Mononuclear cell (primary cell): ENCODE results near the gene SELP. TPM values are rescaled to one million over a fixed set of nuclear protein-coding genes. Genes with fewer than 3 reads are reported as not detected.

ENCODE experiments used
- H3K27me3 ChIP-seq: 2 replicates; pipeline ENCODE4 v1.6.0; 2011; ENCODE audit warnings: low read length, control low read depth; ENCODE audit not compliant: insufficient read depth
- H3K4me1 ChIP-seq: 2 replicates; pipeline ENCODE4 v1.5.1; 2011; ENCODE audit warnings: mild to moderate bottlenecking, low read length, control low read depth; ENCODE audit not compliant: insufficient read depth
- H3K4me3 ChIP-seq: 2 replicates; pipeline ENCODE4 v1.5.1; 2011; ENCODE audit warnings: mild to moderate bottlenecking, low read length, moderate library complexity
- H3K9me3 ChIP-seq: 2 replicates; pipeline ENCODE4 v1.5.1; 2011; ENCODE audit warnings: low read depth, mild to moderate bottlenecking, control low read depth, low read length
- total RNA-seq: library from RNA; depleted of rRNA; stranded (reverse); fragments of >200 nt; gene quantifications from one replicate; pipeline ENCODE4 v1.2.3, GENCODE V29; 2012

The SELP gene
- total RNA-seq, 1 donor = 17.0 TPM

DNA sequence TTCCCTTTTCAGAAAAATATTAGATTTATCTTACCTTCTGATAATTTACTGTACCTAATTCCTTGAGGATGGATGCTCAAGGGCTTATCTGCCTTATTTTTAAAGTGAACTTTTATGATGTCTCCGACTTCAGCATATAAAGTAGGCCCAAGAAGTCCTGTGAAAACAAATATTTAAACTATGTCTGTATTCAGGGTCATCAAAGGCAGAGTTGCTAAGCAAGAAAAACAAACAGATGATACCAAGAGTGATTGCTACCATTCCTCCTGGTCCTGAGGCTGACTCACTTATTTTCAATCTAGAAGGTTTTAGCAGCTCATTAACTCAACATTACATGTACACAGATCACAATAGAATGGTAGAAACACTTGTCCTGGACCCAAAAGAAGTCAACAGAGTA is 57.7 kb downstream of the SELP start:
- Histone ChIP-seq H3K27me3 (no peaks in the 10 kb centered on the region), H3K4me1 (no peaks in the 10 kb centered on the region), H3K9me3 (no peaks in the 10 kb centered on the region), H3K4me3 (no peak overlapping the region)

GRCh38 chr1:169571450-169571849 is 58.5 kb downstream of the SELP start:
- Histone ChIP-seq H3K9me3 (no peaks in the 10 kb centered on the region), H3K27me3 (no peaks in the 10 kb centered on the region), H3K4me1 (no peaks in the 10 kb centered on the region), H3K4me3 (no peak overlapping the region)

DNA sequence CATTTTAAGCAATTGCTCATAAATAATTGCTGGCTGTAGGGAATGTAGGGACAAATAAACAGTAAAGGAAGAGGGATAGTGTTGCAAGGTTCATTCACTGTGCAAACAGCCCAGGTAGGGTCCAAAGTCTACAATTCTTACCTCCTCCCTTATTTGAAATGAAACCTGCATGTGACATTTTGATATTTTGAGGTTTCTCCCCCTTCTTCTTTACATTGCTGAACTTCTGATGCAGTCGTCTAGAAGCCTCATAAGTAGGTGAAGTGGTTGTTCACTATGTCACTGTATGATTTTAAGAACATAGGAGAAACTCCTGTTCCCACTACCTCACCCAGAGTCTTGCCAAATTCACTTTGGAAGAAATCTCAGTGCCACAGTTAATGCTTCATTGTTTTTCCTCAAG is 59.8 kb downstream of the SELP start:
- Histone ChIP-seq H3K4me1 (no peaks in the 10 kb centered on the region), H3K9me3 (no peaks in the 10 kb centered on the region), H3K4me3 (no peak overlapping the region), H3K27me3 (no peaks in the 10 kb centered on the region)

- Histone ChIP-seq H3K4me1 (no peaks in the 10 kb centered on the region), H3K9me3 (no peaks in the 10 kb centered on the region), H3K4me3 (no peak overlapping the region), H3K27me3 (no peaks in the 10 kb centered on the region)
Measured at GRCh38 chr1:169568497-169568896, 61.4 kb downstream of the SELP start.

- H3K27me3 ChIP-seq = no peaks in the 10 kb centered on the region
- H3K4me3 ChIP-seq = no peak overlapping the region
- no peaks in the 10 kb centered on the region for H3K4me1 ChIP-seq
- H3K9me3 ChIP-seq = no peaks in the 10 kb centered on the region
Measured at GRCh38 chr1:169565335-169566271, 64.3 kb downstream of the SELP start.

GRCh38 chr1:169563650-169564049 is 66.3 kb downstream of the SELP start:
- Histone ChIP-seq H3K27me3 (no peaks in the 10 kb centered on the region), H3K9me3 (no peaks in the 10 kb centered on the region), H3K4me3 (no peak overlapping the region), H3K4me1 (no peaks in the 10 kb centered on the region)

DNA sequence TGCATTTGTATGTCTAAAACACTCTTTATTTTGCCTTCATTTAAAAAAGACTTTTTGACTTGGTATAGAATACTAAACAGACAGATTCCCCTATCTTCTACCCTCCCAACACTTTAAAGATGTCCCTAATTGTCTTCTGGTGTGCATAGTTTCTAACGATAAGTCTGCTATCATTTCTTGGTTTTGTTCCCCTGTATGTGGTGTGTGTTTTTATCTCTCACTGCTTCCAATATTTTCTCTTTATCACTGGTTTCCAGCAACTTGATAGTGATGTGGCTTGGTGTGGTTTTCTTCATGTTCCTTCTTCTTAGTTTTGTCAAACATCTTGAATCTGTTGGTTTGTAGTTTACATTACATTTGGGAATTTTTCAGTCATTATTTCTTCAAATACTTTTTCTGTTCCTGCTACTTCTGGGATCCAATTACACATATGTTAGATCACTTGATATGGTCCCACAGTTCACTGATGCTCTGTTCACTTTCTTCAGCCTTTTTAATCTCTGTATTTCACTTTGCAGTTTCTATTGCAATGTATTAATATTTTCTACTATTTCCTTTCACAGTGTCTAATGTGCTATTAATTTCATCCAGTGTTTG is 66.8 kb downstream of the SELP start:
- Histone ChIP-seq H3K9me3 (no peaks in the 10 kb centered on the region), H3K27me3 (no peaks in the 10 kb centered on the region), H3K4me1 (no peaks in the 10 kb centered on the region), H3K4me3 (no peak overlapping the region)

DNA sequence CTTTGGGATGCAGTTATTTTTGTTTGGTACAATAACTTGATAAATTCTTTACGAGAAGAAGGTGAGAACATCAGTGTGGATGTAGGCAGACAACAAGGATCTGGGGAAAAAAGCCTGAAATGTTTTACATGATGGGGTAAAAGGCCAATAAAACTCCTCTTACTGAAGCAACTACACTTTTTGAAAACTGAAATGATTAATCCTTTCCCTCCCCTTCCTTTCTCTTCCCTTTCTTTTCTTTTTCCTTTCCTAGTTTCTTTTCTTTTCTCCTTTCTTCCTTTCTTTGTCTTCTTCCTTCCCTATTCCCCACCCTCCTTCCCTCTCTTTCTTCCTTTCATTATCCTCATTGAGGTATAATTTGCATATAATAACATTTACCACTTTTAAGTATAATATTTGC is 68.2 kb downstream of the SELP start:
- H3K9me3 ChIP-seq = no peaks in the 10 kb centered on the region
- no peaks in the 10 kb centered on the region for H3K27me3 ChIP-seq
- no peaks in the 10 kb centered on the region for H3K4me1 ChIP-seq
- no peak overlapping the region for H3K4me3 ChIP-seq

DNA sequence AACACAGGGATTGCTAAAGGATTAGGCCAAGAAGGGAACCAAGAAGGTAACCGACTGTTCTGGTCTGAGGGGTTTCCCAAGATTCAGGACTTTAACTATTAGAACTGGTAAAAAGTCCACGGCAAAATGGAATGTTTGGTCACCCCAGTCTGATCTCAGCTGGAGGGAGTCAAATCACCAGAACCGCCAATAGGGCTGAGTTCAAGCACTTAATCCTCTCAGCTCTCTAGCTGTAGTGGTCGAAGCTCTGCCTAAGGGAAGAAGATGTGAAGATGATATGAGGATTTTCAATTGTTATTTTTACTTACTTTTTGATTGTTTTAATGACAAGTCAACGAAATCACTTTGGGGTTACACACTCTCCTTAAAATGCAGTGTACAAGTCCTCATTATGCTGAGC is 72.8 kb downstream of the SELP start:
- H3K4me1 ChIP-seq = no peaks in the 10 kb centered on the region

DNA sequence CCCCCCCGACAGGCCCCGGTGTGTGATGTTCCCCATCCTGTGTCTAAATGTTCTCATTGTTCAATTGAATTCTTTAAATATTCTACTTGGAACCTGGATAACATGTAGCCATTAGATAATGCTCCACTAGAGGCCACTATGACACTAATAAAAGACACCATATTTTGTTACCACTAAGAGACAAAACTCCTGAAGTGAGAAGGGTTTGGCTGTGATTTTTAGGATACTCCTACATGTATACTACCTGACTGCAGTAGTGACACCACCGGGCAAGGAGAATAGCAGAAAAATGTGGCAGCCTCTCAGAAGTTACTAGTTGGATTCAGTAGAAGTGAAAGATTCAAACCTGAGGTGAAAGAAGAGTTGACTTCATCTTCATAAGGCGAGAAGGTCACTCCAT is 79.6 kb downstream of the SELP start:
- Histone ChIP-seq H3K27me3 (no peaks in the 10 kb centered on the region), H3K9me3 (no peaks in the 10 kb centered on the region), H3K4me3 (no peak overlapping the region), H3K4me1 (no peaks in the 10 kb centered on the region)

More for the DNA sequence above, 72.8 kb downstream of the SELP start:
- no peaks in the 10 kb centered on the region for H3K27me3 ChIP-seq
- no peak overlapping the region for H3K4me3 ChIP-seq
- no peaks in the 10 kb centered on the region for H3K9me3 ChIP-seq

DNA sequence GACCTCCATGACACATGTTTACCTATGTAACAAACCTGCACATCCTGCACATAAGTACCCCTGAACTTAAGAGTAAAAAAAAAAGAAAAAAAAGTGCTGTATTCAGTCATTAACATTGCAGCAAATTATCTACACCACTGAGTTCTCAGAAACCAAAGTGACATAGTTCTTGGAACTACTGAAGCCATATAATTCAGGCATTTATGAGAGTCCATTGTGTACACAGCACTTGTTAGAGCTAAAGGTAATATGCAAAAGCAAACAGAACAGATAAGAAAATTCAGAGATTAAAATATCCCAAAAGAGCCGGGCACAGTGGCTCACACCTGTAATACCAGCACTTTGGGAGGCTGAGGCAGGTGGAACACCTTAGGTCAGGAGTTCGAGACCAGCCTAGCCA is 81.6 kb downstream of the SELP start:
- H3K27me3 ChIP-seq = no peaks in the 10 kb centered on the region
- no peak overlapping the region for H3K4me3 ChIP-seq
- no peaks in the 10 kb centered on the region for H3K9me3 ChIP-seq
- H3K4me1 ChIP-seq = no peaks in the 10 kb centered on the region

DNA sequence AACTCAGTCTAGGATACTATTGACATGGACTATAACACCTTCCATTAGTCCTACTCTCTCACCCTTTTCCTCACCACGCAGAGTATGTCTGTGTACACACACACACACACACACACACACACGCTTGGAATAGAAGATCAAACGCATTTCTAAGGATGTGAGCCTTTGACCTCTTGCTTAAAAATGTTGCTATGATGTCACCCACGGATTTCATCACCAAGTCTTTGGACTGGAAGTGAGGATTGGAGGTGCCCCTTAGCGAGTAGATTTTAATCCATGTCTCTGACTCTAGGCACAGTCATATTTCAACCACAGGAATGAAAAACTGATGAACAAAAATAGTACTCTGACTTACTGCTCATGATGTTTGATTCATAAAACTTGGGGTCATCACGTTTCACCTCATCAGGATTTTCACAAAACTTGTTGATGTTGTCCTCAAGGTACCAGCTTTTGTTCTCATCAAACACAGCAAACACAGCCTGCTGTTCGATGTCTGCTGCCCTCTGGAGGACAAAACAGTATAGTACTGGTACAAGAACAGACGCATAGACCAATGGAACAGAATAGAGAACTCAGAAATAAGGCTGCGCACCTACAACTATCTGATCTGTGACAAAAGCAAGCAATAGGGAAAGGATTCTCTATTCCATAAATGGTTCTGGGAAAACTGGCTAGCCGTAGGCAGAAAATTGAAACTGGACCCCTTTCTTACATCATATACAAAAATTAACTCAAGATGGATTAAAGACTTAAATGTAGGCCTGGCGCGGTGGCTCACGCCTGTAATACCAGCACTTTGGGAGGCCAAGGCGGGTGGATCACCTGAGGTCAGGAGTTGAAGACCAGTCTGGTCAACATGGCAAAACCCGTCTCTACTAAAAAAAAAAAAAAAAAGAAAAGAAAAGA is 83.6 kb downstream of the SELP start:
- H3K4me1 ChIP-seq = no peaks in the 10 kb centered on the region
- H3K27me3 ChIP-seq = no peaks in the 10 kb centered on the region
- H3K4me3 ChIP-seq = no peak overlapping the region
- H3K9me3 ChIP-seq = no peaks in the 10 kb centered on the region

DNA sequence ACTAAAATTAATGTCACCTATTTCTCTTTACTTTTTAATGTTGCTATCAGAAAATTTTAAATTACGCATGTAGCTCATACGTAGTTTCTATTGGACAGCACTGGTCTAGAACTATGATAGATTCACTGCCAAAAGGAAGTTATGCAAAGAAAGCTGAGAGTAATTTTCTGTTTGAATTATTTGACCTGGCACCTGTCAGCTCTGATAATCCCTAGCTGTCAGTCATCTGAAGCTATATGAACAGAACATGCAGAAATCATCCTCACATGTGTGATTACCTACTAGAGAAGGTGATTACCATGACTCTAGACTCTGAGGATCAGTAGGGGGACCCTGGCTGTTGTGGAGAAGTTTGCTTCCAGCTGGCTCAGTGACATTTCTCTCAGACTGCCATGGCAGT is 84.5 kb downstream of the SELP start:
- Histone ChIP-seq H3K27me3 (no peaks in the 10 kb centered on the region), H3K9me3 (no peaks in the 10 kb centered on the region), H3K4me1 (no peaks in the 10 kb centered on the region), H3K4me3 (no peak overlapping the region)

DNA sequence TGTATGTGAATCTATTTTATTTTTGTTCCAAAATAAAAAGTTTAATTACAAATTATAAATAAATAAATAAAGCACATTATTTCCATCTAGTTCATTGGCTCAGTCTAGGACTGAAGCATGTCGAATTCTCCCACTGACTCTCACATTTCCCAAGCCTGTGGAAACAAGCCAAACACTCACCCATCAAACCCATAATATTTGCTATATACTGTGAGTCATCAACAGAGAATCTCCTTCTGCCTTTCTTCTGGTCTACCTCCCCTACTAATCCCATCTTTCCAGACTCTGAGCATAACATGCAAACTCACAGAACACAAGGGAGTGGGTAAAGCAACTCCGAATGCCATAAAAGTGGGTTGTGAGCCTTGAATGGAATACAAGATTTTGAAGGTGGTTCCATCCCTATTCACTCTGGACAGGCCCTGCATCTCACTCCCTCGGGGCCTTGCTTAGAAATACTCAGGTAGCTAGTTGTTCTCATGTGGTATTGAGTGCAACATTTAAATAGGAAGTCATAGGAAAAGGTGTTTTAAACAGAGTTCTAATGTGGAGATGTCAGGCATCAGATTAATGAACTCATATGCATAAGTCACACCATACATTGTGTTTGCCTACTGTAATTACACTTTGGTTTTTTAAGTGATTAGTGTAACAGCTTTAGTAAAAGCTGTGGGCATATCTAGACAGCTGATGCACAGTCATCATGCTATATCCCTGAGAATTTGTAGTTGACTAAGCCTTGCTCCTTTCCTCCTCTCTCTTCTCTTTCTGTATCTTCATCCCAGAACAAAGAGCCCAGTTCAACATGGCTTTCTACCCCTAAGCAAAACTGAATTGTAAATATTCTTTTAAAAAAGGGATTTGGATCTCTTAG is 90.7 kb downstream of the SELP start:
- Histone ChIP-seq H3K9me3 (no peaks in the 10 kb centered on the region), H3K27me3 (no peaks in the 10 kb centered on the region), H3K4me1 (no peaks in the 10 kb centered on the region), H3K4me3 (no peak overlapping the region)
